Measurements from ENCODE around the gene PPM1F.

Gene PPM1F

GRCh38 chr22:21951062-21951461, 1.6 kb downstream of the PPM1F start:
- peaks cover 6% of the 10 kb centered on the region; the same call in 1 of the 2 replicates for H3K79me2 ChIP-seq (ENCODE audit: low read length)
- no peaks in the 10 kb centered on the region for H3K27me3 ChIP-seq (ENCODE audit: low read depth, low read length)
- H3K9me3 ChIP-seq (ENCODE audit: insufficient read depth, low read length), result no peaks in the 10 kb centered on the region
- peaks cover 5% of the 10 kb centered on the region; the same call in 1 of the 2 replicates for H3K4me1 ChIP-seq (ENCODE audit: low read length)
- H4K20me1 ChIP-seq (ENCODE audit: insufficient read depth, low read length), result 0 out of 2 replicates have a peak, but pooled peaks cover 3% of the 10 kb centered on the region
- TF ChIP-seq EZH2phosphoT487 (IDR thresholded peaks at IDR 0.05; ENCODE audit: low read depth), result no peak
- no peak for TF ChIP-seq CTCF (IDR thresholded peaks at IDR 0.05; ENCODE audit: low read depth, low read length)
- no peak overlapping the region for H3K9ac ChIP-seq (ENCODE audit: low read length)
- no peak overlapping the region for H3K4me3 ChIP-seq (ENCODE audit: low read length)
- no peak overlapping the region for H3K27ac ChIP-seq (ENCODE audit: low read length)
- H3K4me2 ChIP-seq (ENCODE audit: low read length), result no peak overlapping the region
- no peak overlapping the region for H2AFZ ChIP-seq (ENCODE audit: low read depth, low read length)
- no peaks in the 10 kb centered on the region for H3K36me3 ChIP-seq (replicated peaks; ENCODE audit: low read depth, low read length)

GRCh38 chr22:21949948-21950347, 2.7 kb downstream of the PPM1F start:
- no peak overlapping the region for H2AFZ ChIP-seq (ENCODE audit: low read depth, low read length)
- H3K79me2 ChIP-seq (ENCODE audit: low read length), result peaks cover 6% of the 10 kb centered on the region; the same call in 1 of the 2 replicates
- H4K20me1 ChIP-seq (ENCODE audit: insufficient read depth, low read length), result 0 out of 2 replicates have a peak, but pooled peaks cover 3% of the 10 kb centered on the region
- no peak overlapping the region for H3K4me2 ChIP-seq (ENCODE audit: low read length)
- H3K27me3 ChIP-seq (ENCODE audit: low read depth, low read length), result no peaks in the 10 kb centered on the region
- H3K4me3 ChIP-seq (ENCODE audit: low read length), result no peak overlapping the region
- no peaks in the 10 kb centered on the region for H3K36me3 ChIP-seq (replicated peaks; ENCODE audit: low read depth, low read length)
- H3K9me3 ChIP-seq (ENCODE audit: insufficient read depth, low read length), result no peaks in the 10 kb centered on the region
- no peak overlapping the region for H3K27ac ChIP-seq (ENCODE audit: low read length)
- TF ChIP-seq CTCF (IDR thresholded peaks at IDR 0.05; ENCODE audit: low read depth, low read length) (no peak), EZH2phosphoT487 (IDR thresholded peaks at IDR 0.05; ENCODE audit: low read depth) (no peak)
- peaks cover 5% of the 10 kb centered on the region; the same call in 1 of the 2 replicates for H3K4me1 ChIP-seq (ENCODE audit: low read length)
- no peak overlapping the region for H3K9ac ChIP-seq (ENCODE audit: low read length)

GRCh38 chr22:21949569-21949918, 3.1 kb downstream of the PPM1F start:
- H3K9ac ChIP-seq (ENCODE audit: low read length), result no peak overlapping the region
- H3K27ac ChIP-seq (ENCODE audit: low read length), result no peak overlapping the region
- no peak overlapping the region for H2AFZ ChIP-seq (ENCODE audit: low read depth, low read length)
- no peaks in the 10 kb centered on the region for H3K9me3 ChIP-seq (ENCODE audit: insufficient read depth, low read length)
- no peaks in the 10 kb centered on the region for H3K36me3 ChIP-seq (replicated peaks; ENCODE audit: low read depth, low read length)
- peaks cover 6% of the 10 kb centered on the region; the same call in 1 of the 2 replicates for H3K79me2 ChIP-seq (ENCODE audit: low read length)
- no peak overlapping the region for H3K4me3 ChIP-seq (ENCODE audit: low read length)
- H3K4me1 ChIP-seq (ENCODE audit: low read length), result peaks cover 5% of the 10 kb centered on the region; the same call in 1 of the 2 replicates
- TF ChIP-seq EZH2phosphoT487 (IDR thresholded peaks at IDR 0.05; ENCODE audit: low read depth) (no peak), CTCF (IDR thresholded peaks at IDR 0.05; ENCODE audit: low read depth, low read length) (no peak)
- no peaks in the 10 kb centered on the region for H3K27me3 ChIP-seq (ENCODE audit: low read depth, low read length)
- 0 out of 2 replicates have a peak, but pooled peaks cover 3% of the 10 kb centered on the region for H4K20me1 ChIP-seq (ENCODE audit: insufficient read depth, low read length)
- no peak overlapping the region for H3K4me2 ChIP-seq (ENCODE audit: low read length)

- Histone ChIP-seq H3K4me2 (ENCODE audit: low read length) (no peak overlapping the region), H3K9ac (ENCODE audit: low read length) (no peak overlapping the region), H3K36me3 (replicated peaks; ENCODE audit: low read depth, low read length) (no peaks in the 10 kb centered on the region), H3K79me2 (ENCODE audit: low read length) (peaks cover 6% of the 10 kb centered on the region; the same call in 1 of the 2 replicates), H3K27me3 (ENCODE audit: low read depth, low read length) (no peaks in the 10 kb centered on the region), H2AFZ (ENCODE audit: low read depth, low read length) (no peak overlapping the region), H3K4me3 (ENCODE audit: low read length) (no peak overlapping the region), H3K4me1 (ENCODE audit: low read length) (peaks cover 5% of the 10 kb centered on the region; the same call in 1 of the 2 replicates), H3K9me3 (ENCODE audit: insufficient read depth, low read length) (no peaks in the 10 kb centered on the region), H4K20me1 (ENCODE audit: insufficient read depth, low read length) (0 out of 2 replicates have a peak, but pooled peaks cover 3% of the 10 kb centered on the region), H3K27ac (ENCODE audit: low read length) (no peak overlapping the region)
- no peak for TF ChIP-seq EZH2phosphoT487 (IDR thresholded peaks at IDR 0.05; ENCODE audit: low read depth)
- TF ChIP-seq CTCF (IDR thresholded peaks at IDR 0.05; ENCODE audit: low read depth, low read length), result no peak
Observed at GRCh38 chr22:21948824-21949568, 3.7 kb downstream of the PPM1F start.

Measured in OCI-LY3 (cell line).